ENCODE measurements around the gene PLA2G2E. TPM values are rescaled to one million over a fixed set of nuclear protein-coding genes. Genes with fewer than 3 reads are reported as not detected.

PLA2G2E gene
- total RNA-seq (2014; rRNA removed; shearing (Covaris generic); ENCODE audit: low replicate concordance), result not detected in 2 replicates

- no peak for DNase-seq
- Histone ChIP-seq H3K36me3 (no peaks in the 10 kb centered on the region), H3K27me3 (no peaks in the 10 kb centered on the region), H3K4me3 (no peak within 1 kb of the TSS), H3K9me3 (no peaks in the 10 kb centered on the region)
These were observed at the start of gene PLA2G2E for GRCh38 chr1:19923137-19923952. PLA2G2E (minus strand) TSS chr1:19923617; CDS start chr1:19923559, 58 bp downstream.

- Histone ChIP-seq H3K27me3 (no peaks in the 10 kb centered on the region), H3K9me3 (0 out of 2 replicates have a peak, but pooled peaks cover 2% of the 10 kb centered on the region), H3K36me3 (no peaks in the 10 kb centered on the region), H3K4me3 (no peak overlapping the region)
- no peak for DNase-seq
These were observed 48.2 kb upstream of the PLA2G2E start for GRCh38 chr1:19971664-19972063.

- no peaks in the 10 kb centered on the region for H3K27me3 ChIP-seq
- H3K4me3 ChIP-seq, result no peak overlapping the region
- no peak for DNase-seq
- no peaks in the 10 kb centered on the region for H3K36me3 ChIP-seq
- H3K9me3 ChIP-seq, result 0 out of 2 replicates have a peak, but pooled peaks cover 2% of the 10 kb centered on the region
These were observed 46.7 kb upstream of the PLA2G2E start for GRCh38 chr1:19969898-19970660.

GRCh38 chr1:19967808-19968207 lies 44.4 kb upstream of the PLA2G2E start:
- H3K36me3 ChIP-seq, result no peaks in the 10 kb centered on the region
- no peak overlapping the region for H3K4me3 ChIP-seq
- DNase-seq, result no peak
- 0 out of 2 replicates have a peak, but pooled peaks cover 2% of the 10 kb centered on the region for H3K9me3 ChIP-seq
- H3K27me3 ChIP-seq, result no peaks in the 10 kb centered on the region

GRCh38 chr1:19964542-19964941 lies 41.1 kb upstream of the PLA2G2E start:
- no peak overlapping the region for H3K4me3 ChIP-seq
- no peaks in the 10 kb centered on the region for H3K36me3 ChIP-seq
- DNase-seq, result no peak
- H3K27me3 ChIP-seq, result no peaks in the 10 kb centered on the region
- H3K9me3 ChIP-seq, result no peaks in the 10 kb centered on the region

- no peak for DNase-seq
- Histone ChIP-seq H3K27me3 (no peaks in the 10 kb centered on the region), H3K4me3 (no peak overlapping the region), H3K36me3 (no peaks in the 10 kb centered on the region), H3K9me3 (no peaks in the 10 kb centered on the region)
These were observed 40.2 kb upstream of the PLA2G2E start for GRCh38 chr1:19963636-19964035.

- H3K36me3 ChIP-seq, result no peaks in the 10 kb centered on the region
- DNase-seq, result no peak
These were observed 37.2 kb upstream of the PLA2G2E start for GRCh38 chr1:19960591-19960990.

GRCh38 chr1:19957779-19958178 lies 34.4 kb upstream of the PLA2G2E start:
- 0 out of 2 replicates have a peak, but pooled peaks cover 5% of the 10 kb centered on the region for H3K9me3 ChIP-seq
- no peaks in the 10 kb centered on the region for H3K36me3 ChIP-seq
- no peak overlapping the region for H3K4me3 ChIP-seq
- DNase-seq, result no peak
- H3K27me3 ChIP-seq, result no peaks in the 10 kb centered on the region

More at GRCh38 chr1:19960591-19960990, 37.2 kb upstream of the PLA2G2E start:
- H3K4me3 ChIP-seq, result no peak overlapping the region
- H3K27me3 ChIP-seq, result no peaks in the 10 kb centered on the region
- no peaks in the 10 kb centered on the region for H3K9me3 ChIP-seq

GRCh38 chr1:19955534-19956170 lies 32.2 kb upstream of the PLA2G2E start:
- no peak for DNase-seq
- 0 out of 2 replicates have a peak, but pooled peaks cover 5% of the 10 kb centered on the region for H3K9me3 ChIP-seq
- no peaks in the 10 kb centered on the region for H3K36me3 ChIP-seq
- H3K27me3 ChIP-seq, result no peaks in the 10 kb centered on the region
- H3K4me3 ChIP-seq, result no peak overlapping the region

- no peaks in the 10 kb centered on the region for H3K36me3 ChIP-seq
- 0 out of 2 replicates have a peak, but pooled peaks cover 5% of the 10 kb centered on the region for H3K9me3 ChIP-seq
- H3K27me3 ChIP-seq, result no peaks in the 10 kb centered on the region
- H3K4me3 ChIP-seq, result no peak overlapping the region
- DNase-seq, result no peak
These were observed 30.6 kb upstream of the PLA2G2E start for GRCh38 chr1:19954059-19954458.

- no peaks in the 10 kb centered on the region for H3K27me3 ChIP-seq
- DNase-seq, result peak; percentile 70
- H3K4me3 ChIP-seq, result no peak overlapping the region
- H3K36me3 ChIP-seq, result no peaks in the 10 kb centered on the region
- H3K9me3 ChIP-seq, result 0 out of 2 replicates have a peak, but pooled peaks cover 3% of the 10 kb centered on the region
These were observed 25.6 kb upstream of the PLA2G2E start for GRCh38 chr1:19949016-19949415.

GRCh38 chr1:19946971-19947370 lies 23.6 kb upstream of the PLA2G2E start:
- H3K27me3 ChIP-seq, result no peaks in the 10 kb centered on the region
- H3K4me3 ChIP-seq, result no peak overlapping the region
- no peaks in the 10 kb centered on the region for H3K9me3 ChIP-seq
- DNase-seq, result no peak
- H3K36me3 ChIP-seq, result no peaks in the 10 kb centered on the region

- Histone ChIP-seq H3K9me3 (0 out of 2 replicates have a peak, but pooled peaks cover 2% of the 10 kb centered on the region), H3K4me3 (no peak overlapping the region), H3K36me3 (no peaks in the 10 kb centered on the region), H3K27me3 (no peaks in the 10 kb centered on the region)
- no peak for DNase-seq
These were observed 22.9 kb upstream of the PLA2G2E start for GRCh38 chr1:19946331-19946751.

GRCh38 chr1:19945914-19946313 lies 22.5 kb upstream of the PLA2G2E start:
- H3K36me3 ChIP-seq, result no peaks in the 10 kb centered on the region
- no peaks in the 10 kb centered on the region for H3K27me3 ChIP-seq
- H3K9me3 ChIP-seq, result 0 out of 2 replicates have a peak, but pooled peaks cover 2% of the 10 kb centered on the region
- no peak for DNase-seq
- no peak overlapping the region for H3K4me3 ChIP-seq

GRCh38 chr1:19942657-19943056 lies 19.2 kb upstream of the PLA2G2E start:
- Histone ChIP-seq H3K9me3 (0 out of 2 replicates have a peak, but pooled peaks cover 2% of the 10 kb centered on the region), H3K27me3 (no peaks in the 10 kb centered on the region), H3K36me3 (no peaks in the 10 kb centered on the region), H3K4me3 (no peak overlapping the region)
- DNase-seq, result no peak

- Histone ChIP-seq H3K36me3 (no peaks in the 10 kb centered on the region), H3K27me3 (no peaks in the 10 kb centered on the region), H3K9me3 (0 out of 2 replicates have a peak, but pooled peaks cover 2% of the 10 kb centered on the region), H3K4me3 (no peak overlapping the region)
- DNase-seq, result no peak
These were observed 18.7 kb upstream of the PLA2G2E start for GRCh38 chr1:19942088-19942487.

- Histone ChIP-seq H3K4me3 (no peak overlapping the region), H3K36me3 (no peaks in the 10 kb centered on the region), H3K27me3 (no peaks in the 10 kb centered on the region), H3K9me3 (0 out of 2 replicates have a peak, but pooled peaks cover 2% of the 10 kb centered on the region)
- no peak for DNase-seq
These were observed 17.8 kb upstream of the PLA2G2E start for GRCh38 chr1:19941206-19941568.
